ENCODE data around the gene NCAPD2.
"Not testable (repeated sequence)": the region's sequence is repeated elsewhere in the genome, so short reads cannot be mapped to it uniquely, and the experiment has no call there.

The NCAPD2 gene

GRCh38 chr12:6552140-6552551, 58.2 kb downstream of the NCAPD2 start:
- DNase-seq: no peak

- DNase-seq: no peak
Measured at GRCh38 chr12:6553051-6553868, 59.4 kb downstream of the NCAPD2 start.

- peak; percentile 86 for DNase-seq
Measured at GRCh38 chr12:6554168-6555017, 60.5 kb downstream of the NCAPD2 start.

- peak; percentile 68 for DNase-seq
Measured at GRCh38 chr12:6555018-6555691, 61.3 kb downstream of the NCAPD2 start.

- DNase-seq: not testable (repeated sequence)
Measured at GRCh38 chr12:6556496-6556817, 62.6 kb downstream of the NCAPD2 start.

- no peak for DNase-seq
Measured at GRCh38 chr12:6556857-6557256, 63.0 kb downstream of the NCAPD2 start.

GRCh38 chr12:6558014-6558760, 64.3 kb downstream of the NCAPD2 start:
- not testable (repeated sequence) for DNase-seq

GRCh38 chr12:6559500-6559899, 65.6 kb downstream of the NCAPD2 start:
- no peak for DNase-seq

GRCh38 chr12:6560501-6561205, 66.8 kb downstream of the NCAPD2 start:
- no peak for DNase-seq

- DNase-seq: no peak
Measured at GRCh38 chr12:6562881-6563280, 69.0 kb downstream of the NCAPD2 start.

GRCh38 chr12:6563448-6564050, 69.6 kb downstream of the NCAPD2 start:
- DNase-seq: peak; percentile 86

- no peak for DNase-seq
Measured at GRCh38 chr12:6567112-6567670, 73.3 kb downstream of the NCAPD2 start.

- DNase-seq: no peak
Measured at GRCh38 chr12:6569312-6569711, 75.4 kb downstream of the NCAPD2 start.

- DNase-seq: no peak
Measured at GRCh38 chr12:6569786-6570185, 75.9 kb downstream of the NCAPD2 start.

- no peak for DNase-seq
Measured at GRCh38 chr12:6570264-6570887, 76.5 kb downstream of the NCAPD2 start.

- no peak for DNase-seq
Measured at GRCh38 chr12:6573001-6573400, 79.1 kb downstream of the NCAPD2 start.

- no peak for DNase-seq
Measured at GRCh38 chr12:6574576-6575295, 80.8 kb downstream of the NCAPD2 start.

- no peak for DNase-seq
Measured at GRCh38 chr12:6575648-6576047, 81.7 kb downstream of the NCAPD2 start.
